Neural progenitor cell (in vitro differentiated cells): ENCODE results near the gene HSD17B2.

Experiments
- CTCF ChIP-seq: fragments of 200-600 bp; sonication (generic); IDR thresholded peaks from 2 replicates; pipeline ENCODE4 v1.5.1; 2017; ENCODE audit warnings: antibody characterized with exemption, mild to moderate bottlenecking
- EZH2 ChIP-seq: fragments of 200-600 bp; sonication (generic); IDR thresholded peaks from 2 replicates; pipeline ENCODE4 v1.6.1; 2017; ENCODE audit warnings: antibody characterized with exemption, mild to moderate bottlenecking, moderate library complexity
- EZH2phosphoT487 ChIP-seq: fragments of 200-600 bp; sonication (generic); IDR thresholded peaks from 2 replicates; pipeline ENCODE4 v1.6.1; 2017; ENCODE audit warnings: antibody characterized with exemption

- no peak for TF ChIP-seq CTCF
- TF ChIP-seq EZH2 = no peak
- no peak for TF ChIP-seq EZH2phosphoT487
Measured at GRCh38 chr16:82085011-82085779, 50.1 kb downstream of the HSD17B2 start.
